Cardiac muscle cell (in vitro differentiated cells and primary cell): ENCODE measurements around the gene HDAC7. TPM values are rescaled to one million over a fixed set of nuclear protein-coding genes. Genes with fewer than 3 reads are reported as not detected.

Experiments used
- DNase-seq, 2 donors: peaks; one replicate each; pipeline versions ENCODE4 v3.0.0 to v3.0.0-alpha.2; 2010 to 2017; ENCODE audit warnings: low read depth in 1 of 2, low spot score in 1 of 2
- H3K27ac ChIP-seq: fragments of 200-600 bp; sonication (generic); 2 replicates; pipeline ENCODE4 v1.5.1; 2016
- H3K27me3 ChIP-seq: fragments of 200-600 bp; sonication (generic); 2 replicates; pipeline ENCODE4 v1.6.0; 2016; ENCODE audit warnings: control low read depth
- H3K36me3 ChIP-seq: fragments of 200-600 bp; sonication (generic); 2 replicates; pipeline ENCODE4 v1.5.1; 2016; ENCODE audit warnings: control low read depth
- H3K4me1 ChIP-seq: fragments of 200-600 bp; sonication (generic); 2 replicates; pipeline ENCODE4 v1.8.1; 2017; ENCODE audit warnings: low read depth, mild to moderate bottlenecking, mixed run types
- H3K4me3 ChIP-seq: fragments of 200-600 bp; sonication (generic); 2 replicates; pipeline ENCODE4 v1.5.1; 2016; ENCODE audit warnings: mild to moderate bottlenecking
- H3K9me3 ChIP-seq: fragments of 200-600 bp; sonication (generic); 2 replicates; pipeline ENCODE4 v1.5.1; 2017; ENCODE audit warnings: low read depth, mild to moderate bottlenecking, control low read depth
- polyA plus RNA-seq: library from polyadenylated mRNA; unstranded; fragments of >200 nt; fragmentation: Nextera tagmentation; extraction: Ambion mirVana; gene quantifications from 2 replicates; pipeline ENCODE4 v1.2.1, GENCODE V29; 2016
- total RNA-seq: library from RNA; depleted of rRNA; stranded (reverse); fragments of >200 nt; gene quantifications from 2 replicates; pipeline ENCODE4 v1.2.3, GENCODE V29; 2016
- TF ChIP-seq, protein P1 (sequence below): IDR thresholded peaks from 2 replicates; pipeline ENCODE4 v1.5.1; 2012; ENCODE audit warnings: low read depth, mild to moderate bottlenecking, low read length

HDAC7 gene
- total and polyA plus RNA-seq, 2 experiments from 2014 or later: 43.7 to 93.0 TPM

DNA sequence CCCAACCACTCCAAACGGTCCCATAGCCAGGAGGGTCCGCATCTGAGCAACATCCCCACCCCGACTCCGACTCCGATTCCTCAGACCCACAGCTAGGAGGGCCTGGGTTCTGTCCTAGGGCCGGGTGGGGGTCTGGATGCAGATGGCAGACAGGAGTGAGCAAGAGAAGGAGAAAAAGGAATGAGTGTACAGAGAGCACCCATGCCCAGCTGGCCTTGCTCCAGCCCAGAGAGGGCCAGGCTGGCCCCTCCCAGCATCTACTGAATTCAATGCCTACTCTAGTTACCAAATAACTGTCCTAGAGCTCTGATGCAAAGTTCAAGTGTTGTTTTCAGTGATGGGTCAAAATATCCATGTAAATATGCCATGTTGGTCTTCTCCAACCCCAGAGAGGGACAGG, 44.3 kb upstream of the HDAC7 start:
- Histone ChIP-seq H3K27ac (no peak overlapping the region), H3K4me3 (no peak overlapping the region), H3K9me3 (no peaks in the 10 kb centered on the region), H3K36me3 (no peaks in the 10 kb centered on the region), H3K4me1 (no peaks in the 10 kb centered on the region), H3K27me3 (no peaks in the 10 kb centered on the region)
- DNase-seq: no peak
- TF ChIP-seq, protein P1, sequence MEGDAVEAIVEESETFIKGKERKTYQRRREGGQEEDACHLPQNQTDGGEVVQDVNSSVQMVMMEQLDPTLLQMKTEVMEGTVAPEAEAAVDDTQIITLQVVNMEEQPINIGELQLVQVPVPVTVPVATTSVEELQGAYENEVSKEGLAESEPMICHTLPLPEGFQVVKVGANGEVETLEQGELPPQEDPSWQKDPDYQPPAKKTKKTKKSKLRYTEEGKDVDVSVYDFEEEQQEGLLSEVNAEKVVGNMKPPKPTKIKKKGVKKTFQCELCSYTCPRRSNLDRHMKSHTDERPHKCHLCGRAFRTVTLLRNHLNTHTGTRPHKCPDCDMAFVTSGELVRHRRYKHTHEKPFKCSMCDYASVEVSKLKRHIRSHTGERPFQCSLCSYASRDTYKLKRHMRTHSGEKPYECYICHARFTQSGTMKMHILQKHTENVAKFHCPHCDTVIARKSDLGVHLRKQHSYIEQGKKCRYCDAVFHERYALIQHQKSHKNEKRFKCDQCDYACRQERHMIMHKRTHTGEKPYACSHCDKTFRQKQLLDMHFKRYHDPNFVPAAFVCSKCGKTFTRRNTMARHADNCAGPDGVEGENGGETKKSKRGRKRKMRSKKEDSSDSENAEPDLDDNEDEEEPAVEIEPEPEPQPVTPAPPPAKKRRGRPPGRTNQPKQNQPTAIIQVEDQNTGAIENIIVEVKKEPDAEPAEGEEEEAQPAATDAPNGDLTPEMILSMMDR: no peak

DNA sequence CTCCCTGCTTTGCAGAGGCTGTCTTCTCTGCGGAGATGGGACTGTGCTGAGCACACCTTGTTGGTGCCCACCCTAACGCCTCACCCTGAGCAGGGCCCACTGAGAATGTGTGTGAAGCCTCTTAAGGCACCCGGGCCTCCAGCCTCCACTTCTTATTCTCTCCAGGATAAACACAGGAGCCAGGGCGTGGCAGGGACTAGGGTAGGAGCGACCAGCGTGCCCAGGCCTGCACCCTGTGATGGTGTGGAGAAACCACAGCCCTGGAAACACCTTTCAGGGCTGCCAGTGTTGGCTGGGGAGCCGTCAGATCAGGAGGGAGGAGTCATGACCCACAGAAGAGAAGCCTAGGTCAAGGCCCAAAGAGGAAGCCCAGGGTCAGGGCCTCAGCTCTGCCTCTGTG, 43.8 kb upstream of the HDAC7 start:
- Histone ChIP-seq H3K36me3 (no peaks in the 10 kb centered on the region), H3K27me3 (no peaks in the 10 kb centered on the region), H3K4me1 (no peaks in the 10 kb centered on the region), H3K27ac (no peak overlapping the region), H3K9me3 (no peaks in the 10 kb centered on the region), H3K4me3 (no peak overlapping the region)
- no peak for DNase-seq
- TF ChIP-seq, protein P1: no peak

DNA sequence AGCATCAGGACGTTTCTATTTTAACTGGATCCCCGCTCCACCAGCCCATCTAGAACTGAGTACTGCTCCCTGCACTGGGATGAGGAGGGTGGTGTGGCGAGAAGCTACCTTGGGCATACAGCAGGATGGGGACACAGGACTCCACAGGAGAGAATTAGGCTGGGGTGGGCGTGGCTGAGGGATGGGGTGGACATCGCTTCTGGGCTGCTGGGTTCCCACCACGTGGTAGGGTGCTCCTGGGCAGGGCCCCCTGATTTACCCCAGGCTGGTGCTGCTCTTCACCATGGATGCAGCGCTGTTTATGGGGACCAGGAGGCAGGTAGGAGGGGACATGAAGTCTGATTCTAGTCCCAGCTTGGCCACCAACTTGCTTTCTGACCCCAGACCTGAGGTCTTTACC, 43.2 kb upstream of the HDAC7 start:
- no peaks in the 10 kb centered on the region for H3K36me3 ChIP-seq
- no peak for DNase-seq
- H3K27ac ChIP-seq: no peak overlapping the region
- H3K9me3 ChIP-seq: no peaks in the 10 kb centered on the region
- TF ChIP-seq, protein P1: no peak
- no peak overlapping the region for H3K4me3 ChIP-seq
- no peaks in the 10 kb centered on the region for H3K4me1 ChIP-seq
- H3K27me3 ChIP-seq: no peaks in the 10 kb centered on the region

DNA sequence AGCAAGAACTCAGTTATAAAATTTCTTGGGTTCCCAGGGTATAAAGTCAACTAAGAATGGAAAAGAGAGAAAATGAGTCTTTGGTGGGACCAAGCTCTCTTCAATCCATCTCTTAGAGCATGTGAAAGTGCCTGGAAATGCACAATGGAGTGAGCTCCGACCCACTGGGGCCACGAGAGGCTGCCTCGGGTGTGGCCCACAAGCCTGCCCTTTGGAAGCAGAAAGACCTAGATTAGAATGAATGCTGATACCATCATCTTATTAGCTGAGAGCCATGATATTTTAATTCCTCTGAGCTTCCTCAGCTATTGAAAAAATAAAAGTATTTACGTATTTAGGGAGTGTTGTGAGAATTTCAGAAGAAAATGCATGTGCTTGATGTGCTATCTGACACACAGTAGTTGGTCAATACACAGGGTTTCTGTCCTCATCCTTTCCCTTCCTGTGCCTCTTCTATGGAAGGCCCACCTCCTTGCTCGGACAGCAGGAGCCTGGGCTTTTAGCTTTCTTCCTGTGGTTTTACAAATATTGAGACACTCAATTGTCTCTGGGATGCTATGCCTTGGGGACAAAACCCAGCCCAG, 42.6 kb upstream of the HDAC7 start:
- TF ChIP-seq, protein P1: no peak
- Histone ChIP-seq H3K9me3 (no peaks in the 10 kb centered on the region), H3K4me1 (no peaks in the 10 kb centered on the region), H3K36me3 (no peaks in the 10 kb centered on the region), H3K27me3 (no peaks in the 10 kb centered on the region), H3K27ac (no peak overlapping the region), H3K4me3 (no peak overlapping the region)
- no peak for DNase-seq

DNA sequence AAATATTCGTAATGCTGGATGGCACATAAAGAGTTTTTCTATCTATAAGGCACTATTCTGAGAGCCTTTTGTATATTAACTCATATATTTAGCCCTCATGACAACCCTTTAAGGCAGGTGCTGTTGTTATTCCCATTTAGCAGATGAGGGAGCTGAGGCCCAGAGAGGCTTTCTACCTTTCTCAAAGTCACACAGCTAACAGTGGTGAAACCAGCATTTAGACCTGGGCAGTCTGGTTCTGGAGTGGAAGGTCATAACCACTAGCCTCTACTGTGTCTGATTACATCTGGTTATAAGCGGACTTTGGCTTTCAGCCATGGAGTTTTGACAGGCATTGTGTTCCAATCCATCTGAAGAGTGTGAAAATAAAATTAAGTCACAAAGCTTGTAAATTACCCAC, 41.2 kb upstream of the HDAC7 start:
- Histone ChIP-seq H3K27me3 (no peaks in the 10 kb centered on the region), H3K9me3 (no peaks in the 10 kb centered on the region)

More for the DNA sequence above, 41.2 kb upstream of the HDAC7 start:
- no peak overlapping the region for H3K4me3 ChIP-seq
- no peaks in the 10 kb centered on the region for H3K36me3 ChIP-seq
- no peaks in the 10 kb centered on the region for H3K4me1 ChIP-seq
- TF ChIP-seq, protein P1: no peak
- no peak for DNase-seq
- H3K27ac ChIP-seq: no peak overlapping the region
